D341Med (cell line): Measurements from ENCODE around the gene HCN3.
"Not testable (repeated sequence)": the region's sequence is repeated elsewhere in the genome, so short reads cannot be mapped to it uniquely, and the experiment has no call there.

Experiments used
- DNase-seq: peaks from one replicate; pipeline ENCODE4 v3.0.0; 2012; ENCODE audit warnings: low spot score

HCN3 gene

GRCh38 chr1:155277070-155277901 is at the start of gene HCN3:
Gene HCN3 (plus strand): TSS chr1:155277463. CDS start chr1:155277591, 128 bp downstream.
- DNase-seq: peak; percentile 99

- no peak for DNase-seq
Measured at GRCh38 chr1:155228096-155228427, 49.2 kb upstream of the HCN3 start.

- DNase-seq: not testable (repeated sequence)
Measured at GRCh38 chr1:155231302-155231701, 46.0 kb upstream of the HCN3 start.

DNA sequence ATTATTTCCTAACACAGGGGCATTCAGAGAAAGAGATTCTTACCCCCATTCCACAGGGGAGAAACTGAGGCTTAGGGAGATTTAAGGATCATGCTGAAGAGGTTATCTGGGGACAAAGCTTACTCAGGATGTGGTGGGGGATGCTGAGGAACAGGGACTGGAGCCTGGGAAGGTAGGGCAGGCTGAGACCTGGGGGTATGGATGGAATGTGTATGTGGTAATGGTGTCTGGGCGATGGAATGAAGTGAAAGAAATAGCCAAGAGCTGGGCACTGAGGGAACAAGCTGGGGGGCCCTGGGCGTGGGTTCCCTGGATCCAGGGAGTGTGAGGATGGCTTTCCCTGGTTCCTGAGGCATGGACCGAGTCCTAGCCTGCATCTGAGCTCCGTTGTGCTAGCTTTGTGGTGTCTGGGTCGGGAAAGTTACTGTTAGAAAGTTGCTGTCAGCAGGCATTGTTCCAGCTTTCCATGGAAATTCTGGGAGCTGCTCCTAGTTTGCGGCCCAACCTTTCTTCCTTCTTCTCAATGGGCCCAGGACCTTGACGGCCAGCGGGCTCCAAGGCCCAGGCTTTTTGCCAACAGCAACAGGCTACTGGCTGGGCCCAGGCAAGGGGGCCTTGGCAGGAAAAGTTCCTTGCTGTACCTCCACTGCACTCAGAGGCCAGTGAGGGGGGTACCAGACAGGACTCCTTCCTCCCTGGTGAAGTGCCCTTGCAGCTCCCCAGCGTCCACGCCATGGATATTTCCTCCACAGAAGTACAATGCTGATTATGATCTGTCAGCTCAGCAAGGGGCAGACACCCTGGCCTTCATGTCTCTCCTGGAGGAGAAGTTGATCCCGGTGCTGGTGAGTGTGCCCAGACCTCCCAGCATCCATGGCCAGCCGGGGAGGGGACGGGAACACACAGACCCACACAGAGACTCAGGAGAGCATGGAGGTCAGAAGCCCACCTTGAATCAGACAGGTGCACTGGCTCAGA is 45.0 kb upstream of the HCN3 start:
- DNase-seq: not testable (repeated sequence)

DNA sequence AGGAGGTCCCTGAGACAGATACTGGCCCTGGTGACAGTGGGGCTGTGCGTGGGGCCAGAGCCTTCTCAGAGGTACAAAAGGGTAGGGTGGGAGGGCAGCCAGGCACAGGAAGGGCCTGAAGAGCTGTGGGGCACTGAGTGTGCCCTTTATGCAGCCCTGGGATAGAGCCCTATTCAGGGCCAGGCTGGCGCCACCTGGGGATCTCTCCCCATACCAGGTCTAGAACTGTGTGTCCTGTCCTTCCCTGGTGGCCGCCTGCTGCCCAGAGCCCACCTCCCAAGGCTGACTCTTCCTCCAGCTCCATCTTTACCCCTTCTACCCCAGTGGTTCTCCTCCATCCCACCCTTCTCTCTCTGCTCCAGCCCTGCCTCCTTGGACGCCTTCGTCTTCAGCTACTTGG is 43.8 kb upstream of the HCN3 start:
- DNase-seq: not testable (repeated sequence)

DNA sequence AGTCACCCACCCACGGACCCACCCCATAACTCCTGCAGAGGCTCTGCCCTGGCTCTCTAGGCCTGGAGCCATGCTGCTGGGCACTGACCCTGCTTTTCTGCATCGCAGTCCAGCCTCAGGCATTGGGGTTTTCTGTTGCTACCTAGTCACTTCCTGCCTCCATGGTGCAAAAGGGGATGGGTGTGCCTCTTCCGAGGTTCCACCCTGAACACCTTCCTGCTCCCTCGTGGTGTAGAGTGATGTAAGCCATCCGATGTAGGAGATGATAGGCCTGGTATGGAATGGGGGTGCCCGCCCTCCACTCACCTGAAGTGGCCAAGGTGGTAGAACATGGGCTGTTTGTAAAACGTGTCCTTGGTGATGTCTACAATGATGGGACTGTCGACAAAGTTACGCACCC is 41.9 kb upstream of the HCN3 start:
- not testable (repeated sequence) for DNase-seq

GRCh38 chr1:155236451-155236850 is 40.8 kb upstream of the HCN3 start:
- DNase-seq: no peak

DNA sequence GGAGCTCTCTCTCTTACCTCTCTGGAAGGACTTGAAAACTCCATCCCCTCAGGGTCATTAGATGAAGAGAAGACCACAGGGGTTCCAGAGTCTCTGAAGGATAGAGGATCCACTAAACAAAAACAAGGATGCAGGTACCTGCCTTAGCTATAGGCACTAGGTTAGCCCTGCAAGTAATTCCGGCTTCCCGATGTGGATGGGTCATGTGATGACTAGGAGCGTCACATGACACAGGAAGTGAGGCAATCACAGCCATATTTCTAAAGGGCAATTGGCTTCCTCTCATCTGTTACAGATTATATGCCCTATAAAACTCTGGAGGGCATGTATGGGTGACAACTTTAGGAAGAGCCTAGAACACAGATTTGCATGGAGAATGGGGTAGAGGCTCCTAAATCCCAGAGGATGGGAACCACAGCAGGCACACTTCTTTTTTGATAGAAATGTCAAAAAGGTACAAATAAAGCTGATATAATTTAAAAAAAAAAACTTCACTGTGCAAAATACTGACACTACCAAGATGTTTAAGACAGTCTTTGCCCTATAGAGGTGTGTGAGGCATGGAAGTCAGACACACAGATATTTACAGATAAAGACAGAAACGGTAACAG is 36.1 kb upstream of the HCN3 start:
- peak; percentile 83 for DNase-seq

DNA sequence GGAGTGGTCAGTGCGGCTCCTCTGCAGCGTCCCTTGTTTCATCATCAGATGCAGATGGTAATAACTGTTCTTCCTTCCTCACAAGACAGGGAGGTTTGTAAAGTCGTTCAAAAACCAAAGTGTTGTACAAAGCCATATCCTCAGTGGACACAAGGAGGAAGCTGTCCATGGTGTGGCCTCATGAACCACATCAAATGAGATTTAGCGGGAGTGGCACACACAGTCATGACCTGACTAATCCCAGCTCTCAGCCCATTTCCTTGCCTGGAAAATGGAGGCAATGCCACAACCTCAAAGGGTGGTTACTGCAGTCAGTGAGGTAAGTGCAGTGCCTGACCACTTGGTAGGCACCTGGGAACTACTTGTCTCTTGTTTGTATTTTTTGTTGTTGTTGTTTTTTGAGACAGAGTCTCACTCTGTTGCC is 35.4 kb upstream of the HCN3 start:
- no peak for DNase-seq

GRCh38 chr1:155242805-155243358 is 34.4 kb upstream of the HCN3 start:
- DNase-seq: no peak

DNA sequence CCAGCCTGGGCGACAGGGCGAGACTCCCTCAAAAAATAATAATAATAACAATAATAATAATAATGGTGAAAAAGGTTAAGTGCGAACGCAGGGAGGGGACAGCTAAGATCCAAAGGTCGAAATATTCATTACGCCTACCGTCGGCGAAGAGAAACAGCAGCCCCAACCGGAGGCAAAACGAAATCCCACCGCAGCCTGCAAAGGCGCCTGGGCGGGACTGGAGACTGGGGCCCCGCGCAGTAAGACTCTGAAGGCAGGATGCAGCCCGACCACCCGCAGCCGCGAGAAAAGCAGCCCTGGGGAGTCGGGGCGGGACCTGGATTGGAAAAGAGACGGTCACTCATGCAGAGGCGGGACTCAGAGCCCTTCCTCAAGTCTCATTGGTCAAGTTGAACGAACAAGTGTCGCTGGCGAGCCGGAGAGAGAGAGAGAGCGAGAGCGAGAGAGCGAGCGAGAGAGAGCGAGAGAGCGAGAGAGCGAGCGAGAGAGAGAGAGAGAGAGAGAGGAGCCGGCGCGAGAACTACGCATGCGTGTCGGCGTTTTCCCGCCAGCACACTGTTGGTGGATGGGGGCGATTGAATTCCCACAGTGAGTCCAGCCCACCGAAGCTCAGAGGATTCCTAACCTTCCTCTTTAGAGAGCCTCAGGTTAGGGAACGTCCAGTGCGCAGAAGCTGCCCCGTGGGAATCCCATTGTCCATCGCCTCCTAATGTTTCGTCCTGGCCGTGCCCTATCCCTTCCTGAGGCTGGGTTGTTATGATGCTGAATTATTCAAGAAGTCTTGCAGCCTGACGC is 32.7 kb upstream of the HCN3 start:
- DNase-seq: peak; percentile 97

DNA sequence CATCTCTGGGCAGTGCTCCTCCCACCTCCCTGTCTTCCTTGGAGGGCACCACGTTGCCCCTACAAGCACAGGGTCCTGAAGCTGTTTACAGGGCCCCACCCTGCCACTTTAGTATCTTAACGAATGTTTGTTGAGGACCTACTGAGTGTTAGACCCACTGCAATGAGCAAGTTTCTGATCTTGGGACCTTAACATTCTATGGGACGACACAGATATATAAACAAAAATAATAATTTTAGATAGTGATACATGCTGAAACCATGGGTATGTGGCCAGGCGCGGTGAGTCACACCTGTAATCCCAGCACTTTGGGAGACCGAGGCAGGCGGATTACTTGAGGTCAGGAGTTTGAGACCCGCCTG is 32.1 kb upstream of the HCN3 start:
- DNase-seq: no peak

DNA sequence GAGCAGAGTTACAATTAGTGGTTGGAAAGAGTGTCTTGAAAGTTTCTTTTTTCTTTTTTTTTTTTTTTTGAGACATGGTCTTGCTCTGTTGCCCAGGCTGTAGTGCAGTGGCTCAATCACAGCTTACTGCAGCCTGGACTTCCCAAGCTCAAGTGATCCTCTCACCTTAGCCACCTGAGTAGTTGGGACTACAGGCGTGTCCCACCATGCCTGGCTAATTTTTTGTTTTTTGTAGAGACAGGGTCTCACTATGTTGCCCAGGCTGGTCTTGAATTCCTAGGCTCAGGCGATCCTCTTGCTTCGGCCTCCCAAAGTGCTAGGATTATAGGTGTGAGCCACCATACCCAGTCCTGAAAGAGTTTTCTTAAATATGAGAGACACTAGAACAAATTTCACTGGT is 30.5 kb upstream of the HCN3 start:
- DNase-seq: not testable (repeated sequence)

- DNase-seq: no peak
Measured at GRCh38 chr1:155247667-155248553, 29.4 kb upstream of the HCN3 start.

GRCh38 chr1:155250246-155250632 is 27.0 kb upstream of the HCN3 start:
- no peak for DNase-seq

DNA sequence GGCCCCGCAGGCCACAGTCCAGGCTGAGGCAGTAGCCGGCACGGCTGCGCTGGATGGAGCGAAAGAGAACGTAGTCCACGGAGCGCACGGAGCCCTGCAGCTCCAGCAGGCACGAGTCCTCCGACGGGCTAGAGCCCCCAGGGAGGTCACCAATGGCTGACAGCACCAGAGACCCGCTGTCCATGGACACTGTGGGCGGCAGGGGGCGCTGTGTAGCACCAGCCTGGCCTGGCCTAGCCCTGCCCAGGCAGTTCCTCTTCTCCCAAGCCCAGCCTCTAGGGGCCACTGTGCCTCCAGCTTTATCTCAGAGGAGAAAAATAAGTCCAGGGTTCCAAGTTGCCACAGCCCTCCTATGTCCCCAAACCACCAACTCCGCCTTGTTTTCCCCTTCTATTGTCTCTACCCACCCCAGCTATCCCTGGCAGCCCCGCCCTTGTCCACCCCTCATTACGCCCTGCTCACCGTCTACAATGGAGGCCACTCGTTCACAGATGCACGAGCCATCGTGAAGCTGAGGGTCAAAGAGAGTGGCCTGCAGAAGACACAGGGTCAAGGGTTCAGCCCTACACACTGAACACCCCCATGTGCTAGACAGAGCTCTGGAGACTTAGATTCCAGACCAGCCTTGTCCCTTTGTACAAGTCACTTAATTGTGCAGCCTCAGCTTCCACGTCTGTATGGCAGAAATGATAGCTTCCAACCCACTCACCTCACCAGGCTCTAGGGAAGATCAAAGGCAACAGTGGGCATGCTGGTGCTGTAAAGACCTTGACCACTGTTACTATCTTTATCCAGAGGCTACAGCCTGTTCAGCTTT is 26.4 kb upstream of the HCN3 start:
- DNase-seq: peak; percentile 97

DNA sequence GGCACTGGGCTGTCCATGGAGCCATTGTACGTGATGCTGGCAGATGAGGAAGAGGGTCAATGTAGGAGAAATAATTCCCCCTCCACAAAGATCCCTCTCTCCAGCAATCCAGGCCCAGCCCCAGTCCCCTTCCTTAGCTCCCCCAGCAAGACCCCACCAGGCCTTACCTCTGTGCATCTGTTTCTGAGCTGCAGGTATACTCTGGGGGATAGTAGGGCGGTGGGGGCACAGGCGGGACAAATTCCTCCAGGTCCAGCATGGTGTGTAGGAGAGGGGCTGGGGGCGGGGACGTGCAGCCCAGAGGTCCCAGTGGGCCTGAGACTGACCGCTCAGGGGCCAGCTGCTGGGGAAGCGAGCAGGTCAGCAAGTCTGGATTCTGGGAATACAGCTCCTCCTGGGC is 25.7 kb upstream of the HCN3 start:
- DNase-seq: no peak

DNA sequence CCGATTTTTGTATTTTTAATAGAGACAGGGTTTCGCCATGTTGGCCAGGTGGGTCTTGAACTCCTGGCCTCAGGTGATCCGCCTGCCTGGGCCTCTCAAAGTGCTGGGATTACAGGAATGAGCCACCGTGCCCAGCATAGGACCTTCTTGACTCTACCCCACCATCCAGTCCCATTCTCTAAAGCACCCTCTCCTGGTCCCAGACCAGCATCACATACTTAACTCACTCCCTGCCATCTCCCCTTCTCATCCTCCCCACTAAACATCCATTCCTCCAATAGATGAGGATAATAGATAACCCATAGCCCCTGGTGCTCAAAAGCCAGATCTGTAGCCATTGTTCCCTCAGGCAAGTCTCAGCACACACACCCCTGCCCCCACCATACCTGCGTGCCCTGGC is 24.1 kb upstream of the HCN3 start:
- DNase-seq: no peak

DNA sequence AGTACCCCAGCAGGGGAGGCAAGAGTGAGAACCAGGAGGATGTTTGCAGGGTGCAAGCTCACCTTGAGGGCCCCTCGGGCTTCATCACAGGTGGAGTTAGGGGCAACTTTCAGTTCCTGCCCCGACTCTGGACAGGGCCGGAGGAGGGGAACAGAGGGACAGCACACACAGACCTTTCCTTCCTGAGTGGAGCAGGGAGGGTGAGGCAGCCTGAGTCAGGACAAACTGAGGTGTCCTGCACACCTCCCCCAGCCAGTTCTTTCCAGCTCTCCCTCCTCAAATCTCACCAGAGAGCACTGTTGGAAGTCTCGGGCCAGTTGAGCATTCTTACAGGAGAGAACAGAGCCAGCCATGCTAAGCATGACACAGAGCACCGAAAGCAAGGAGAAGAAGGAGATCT is 23.5 kb upstream of the HCN3 start:
- DNase-seq: no peak
